ENCODE results near the gene CYREN. TPM values are rescaled to one million over a fixed set of nuclear protein-coding genes. Genes with fewer than 3 reads are reported as not detected.

Gene CYREN
- total and polyA plus RNA-seq, 2 experiments from 2014 or later: 22.7 to 70.6 TPM

DNA sequence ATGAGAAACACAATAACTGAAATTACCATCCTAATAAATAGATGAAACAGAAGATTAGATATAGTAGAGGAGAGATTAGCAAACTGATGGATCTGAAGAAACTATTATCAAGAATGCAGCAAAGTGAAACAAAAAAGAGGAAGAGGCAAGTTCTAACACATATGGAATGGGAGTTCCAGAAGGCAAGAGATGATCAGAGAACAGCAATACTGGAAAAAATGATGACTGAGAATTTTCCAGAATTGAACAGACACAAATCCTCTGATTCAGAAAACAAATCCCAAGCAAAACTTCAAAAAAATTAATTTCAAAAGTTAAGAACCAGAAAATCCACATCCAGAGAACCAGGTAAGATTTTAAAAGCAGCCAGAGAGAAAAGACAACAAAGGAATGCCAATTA is 20.2 kb upstream of the CYREN start:
- Histone ChIP-seq H3K79me2 (replicated peaks; ENCODE audit: insufficient read depth) (no peaks in the 10 kb centered on the region), H3K27me3 (ENCODE audit: insufficient read depth) (no peaks in the 10 kb centered on the region), H4K20me1 (replicated peaks; ENCODE audit: insufficient read depth) (no peaks in the 10 kb centered on the region; the same call in 1 of the 2 replicates), H3K4me2 (no peak overlapping the region), H2AFZ (no peak overlapping the region), H3K9me2 (ENCODE audit: insufficient read depth) (no peaks in the 10 kb centered on the region), H3F3A (replicated peaks; ENCODE audit: low read depth) (no peaks in the 10 kb centered on the region), H3K4me3 (no peak overlapping the region), H3K27ac (ENCODE audit: low read depth) (no peak overlapping the region), H3K36me3 (ENCODE audit: insufficient read depth) (peaks cover 7% of the 10 kb centered on the region; the same call in 1 of the 2 replicates), H3K4me1 (ENCODE audit: insufficient read depth) (no peaks in the 10 kb centered on the region)
- H3K4me3 Mint-ChIP-seq: no peak overlapping the region
- H3K27me3 Mint-ChIP-seq (ENCODE audit: insufficient read depth, low read depth, poor library complexity): peaks cover 3% of the 10 kb centered on the region
- ATAC-seq (no peak), DNase-seq (ENCODE audit: low spot score) (no peak)
- no peak overlapping the region for H3K27ac Mint-ChIP-seq
- no peaks in the 10 kb centered on the region for H3K9me3 Mint-ChIP-seq
- TF ChIP-seq REST (IDR thresholded peaks at IDR 0.05; ENCODE audit: unreplicated experiment) (no peak), POLR2AphosphoS5 (IDR thresholded peaks at IDR 0.05; ENCODE audit: low read depth) (no peak), ZNF331 (CRISPR knock-in tag; IDR thresholded peaks at IDR 0.05; ENCODE audit: low read depth) (no peak), ZNF114 (CRISPR knock-in tag; IDR thresholded peaks at IDR 0.05) (no peak), EZH2 (IDR thresholded peaks at IDR 0.05; ENCODE audit: low read depth, unreplicated experiment) (no peak), EZH2phosphoT487 (IDR thresholded peaks at IDR 0.05; ENCODE audit: unreplicated experiment) (no peak), CREB1 (CRISPR knock-in tag; IDR thresholded peaks at IDR 0.05; ENCODE audit: low read depth) (no peak), NANOG (IDR thresholded peaks at IDR 0.05; ENCODE audit: borderline replicate concordance) (no peak), CTCF (conservative IDR thresholded peaks at IDR 0.05; ENCODE audit: low read depth in 2 of 2) (no peak), JUNB (IDR thresholded peaks at IDR 0.05; ENCODE audit: unreplicated experiment) (no peak), STAT1 (IDR thresholded peaks at IDR 0.05; ENCODE audit: unreplicated experiment) (no peak)
- TF ChIP-seq, protein P1, sequence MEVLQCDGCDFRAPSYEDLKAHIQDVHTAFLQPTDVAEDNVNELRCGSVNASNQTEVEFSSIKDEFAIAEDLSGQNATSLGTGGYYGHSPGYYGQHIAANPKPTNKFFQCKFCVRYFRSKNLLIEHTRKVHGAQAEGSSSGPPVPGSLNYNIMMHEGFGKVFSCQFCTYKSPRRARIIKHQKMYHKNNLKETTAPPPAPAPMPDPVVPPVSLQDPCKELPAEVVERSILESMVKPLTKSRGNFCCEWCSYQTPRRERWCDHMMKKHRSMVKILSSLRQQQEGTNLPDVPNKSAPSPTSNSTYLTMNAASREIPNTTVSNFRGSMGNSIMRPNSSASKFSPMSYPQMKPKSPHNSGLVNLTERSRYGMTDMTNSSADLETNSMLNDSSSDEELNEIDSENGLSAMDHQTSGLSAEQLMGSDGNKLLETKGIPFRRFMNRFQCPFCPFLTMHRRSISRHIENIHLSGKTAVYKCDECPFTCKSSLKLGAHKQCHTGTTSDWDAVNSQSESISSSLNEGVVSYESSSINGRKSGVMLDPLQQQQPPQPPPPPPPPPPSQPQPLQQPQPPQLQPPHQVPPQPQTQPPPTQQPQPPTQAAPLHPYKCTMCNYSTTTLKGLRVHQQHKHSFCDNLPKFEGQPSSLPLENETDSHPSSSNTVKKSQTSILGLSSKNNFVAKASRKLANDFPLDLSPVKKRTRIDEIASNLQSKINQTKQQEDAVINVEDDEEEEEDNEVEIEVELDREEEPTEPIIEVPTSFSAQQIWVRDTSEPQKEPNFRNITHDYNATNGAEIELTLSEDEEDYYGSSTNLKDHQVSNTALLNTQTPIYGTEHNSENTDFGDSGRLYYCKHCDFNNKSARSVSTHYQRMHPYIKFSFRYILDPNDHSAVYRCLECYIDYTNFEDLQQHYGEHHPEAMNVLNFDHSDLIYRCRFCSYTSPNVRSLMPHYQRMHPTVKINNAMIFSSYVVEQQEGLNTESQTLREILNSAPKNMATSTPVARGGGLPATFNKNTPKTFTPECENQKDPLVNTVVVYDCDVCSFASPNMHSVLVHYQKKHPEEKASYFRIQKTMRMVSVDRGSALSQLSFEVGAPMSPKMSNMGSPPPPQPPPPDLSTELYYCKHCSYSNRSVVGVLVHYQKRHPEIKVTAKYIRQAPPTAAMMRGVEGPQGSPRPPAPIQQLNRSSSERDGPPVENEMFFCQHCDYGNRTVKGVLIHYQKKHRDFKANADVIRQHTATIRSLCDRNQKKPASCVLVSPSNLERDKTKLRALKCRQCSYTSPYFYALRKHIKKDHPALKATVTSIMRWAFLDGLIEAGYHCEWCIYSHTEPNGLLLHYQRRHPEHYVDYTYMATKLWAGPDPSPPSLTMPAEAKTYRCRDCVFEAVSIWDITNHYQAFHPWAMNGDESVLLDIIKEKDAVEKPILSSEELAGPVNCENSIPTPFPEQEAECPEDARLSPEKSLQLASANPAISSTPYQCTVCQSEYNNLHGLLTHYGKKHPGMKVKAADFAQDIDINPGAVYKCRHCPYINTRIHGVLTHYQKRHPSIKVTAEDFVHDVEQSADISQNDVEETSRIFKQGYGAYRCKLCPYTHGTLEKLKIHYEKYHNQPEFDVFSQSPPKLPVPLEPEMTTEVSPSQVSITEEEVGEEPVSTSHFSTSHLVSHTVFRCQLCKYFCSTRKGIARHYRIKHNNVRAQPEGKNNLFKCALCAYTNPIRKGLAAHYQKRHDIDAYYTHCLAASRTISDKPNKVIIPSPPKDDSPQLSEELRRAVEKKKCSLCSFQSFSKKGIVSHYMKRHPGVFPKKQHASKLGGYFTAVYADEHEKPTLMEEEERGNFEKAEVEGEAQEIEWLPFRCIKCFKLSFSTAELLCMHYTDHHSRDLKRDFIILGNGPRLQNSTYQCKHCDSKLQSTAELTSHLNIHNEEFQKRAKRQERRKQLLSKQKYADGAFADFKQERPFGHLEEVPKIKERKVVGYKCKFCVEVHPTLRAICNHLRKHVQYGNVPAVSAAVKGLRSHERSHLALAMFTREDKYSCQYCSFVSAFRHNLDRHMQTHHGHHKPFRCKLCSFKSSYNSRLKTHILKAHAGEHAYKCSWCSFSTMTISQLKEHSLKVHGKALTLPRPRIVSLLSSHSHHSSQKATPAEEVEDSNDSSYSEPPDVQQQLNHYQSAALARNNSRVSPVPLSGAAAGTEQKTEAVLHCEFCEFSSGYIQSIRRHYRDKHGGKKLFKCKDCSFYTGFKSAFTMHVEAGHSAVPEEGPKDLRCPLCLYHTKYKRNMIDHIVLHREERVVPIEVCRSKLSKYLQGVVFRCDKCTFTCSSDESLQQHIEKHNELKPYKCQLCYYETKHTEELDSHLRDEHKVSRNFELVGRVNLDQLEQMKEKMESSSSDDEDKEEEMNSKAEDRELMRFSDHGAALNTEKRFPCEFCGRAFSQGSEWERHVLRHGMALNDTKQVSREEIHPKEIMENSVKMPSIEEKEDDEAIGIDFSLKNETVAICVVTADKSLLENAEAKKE (CRISPR knock-in tag; IDR thresholded peaks at IDR 0.05): no peak
- TF ChIP-seq, protein P2, sequence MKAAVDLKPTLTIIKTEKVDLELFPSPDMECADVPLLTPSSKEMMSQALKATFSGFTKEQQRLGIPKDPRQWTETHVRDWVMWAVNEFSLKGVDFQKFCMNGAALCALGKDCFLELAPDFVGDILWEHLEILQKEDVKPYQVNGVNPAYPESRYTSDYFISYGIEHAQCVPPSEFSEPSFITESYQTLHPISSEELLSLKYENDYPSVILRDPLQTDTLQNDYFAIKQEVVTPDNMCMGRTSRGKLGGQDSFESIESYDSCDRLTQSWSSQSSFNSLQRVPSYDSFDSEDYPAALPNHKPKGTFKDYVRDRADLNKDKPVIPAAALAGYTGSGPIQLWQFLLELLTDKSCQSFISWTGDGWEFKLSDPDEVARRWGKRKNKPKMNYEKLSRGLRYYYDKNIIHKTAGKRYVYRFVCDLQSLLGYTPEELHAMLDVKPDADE (IDR thresholded peaks at IDR 0.05): no peak
- H3K36me3 Mint-ChIP-seq (ENCODE audit: low read depth): peaks cover 17% of the 10 kb centered on the region
- no peaks in the 10 kb centered on the region for H3K4me1 Mint-ChIP-seq
